Fibroblast of lung (primary cell): ENCODE results near the gene RABGAP1.

Experiments used
- CTCF ChIP-seq, 2 donors: IDR thresholded peaks in 1 of 2; conservative IDR thresholded peaks in 1 of 2; 1 replicate in 1 of 2; 2 replicates in 1 of 2; pipeline ENCODE4 v1.5.1; 2011 to 2012; ENCODE audit warnings: low read length in 2 of 2, control low read depth in 1 of 2, inconsistent platforms in 1 of 2, low read depth in 1 of 2, mild to moderate bottlenecking in 1 of 2
- EZH2 ChIP-seq: IDR thresholded peaks from 2 replicates; pipeline ENCODE4 v1.5.1; 2012; ENCODE audit warnings: low read length, control low read depth, mild to moderate bottlenecking; ENCODE audit errors: missing control alignments

DNA sequence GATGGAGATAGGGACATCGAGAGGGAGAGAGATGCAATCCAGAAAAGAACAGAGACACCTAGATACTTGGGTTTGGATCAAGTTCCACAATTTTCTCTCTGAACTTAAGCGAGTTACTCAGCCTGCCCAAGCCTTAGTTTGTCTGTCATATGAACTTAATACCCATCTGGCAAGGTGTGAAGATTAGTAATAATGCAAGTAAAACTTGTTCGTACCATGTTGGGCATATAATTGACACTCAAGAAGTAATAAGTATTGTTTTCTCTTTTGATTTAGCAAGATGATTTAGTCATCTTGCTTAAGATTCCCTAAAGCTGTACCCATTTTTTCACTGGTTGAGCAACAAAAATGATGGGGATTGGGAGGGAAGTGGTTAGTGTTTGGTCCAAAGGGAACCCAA is 7.5 kb downstream of the RABGAP1 start:
- no peak for TF ChIP-seq CTCF (conservative IDR thresholded peaks at IDR 0.05 in 1 of 2, IDR thresholded peaks at IDR 0.05 in 1 of 2; ENCODE audit: low read depth in 1 of 2, low read length in 2 of 2)
- no peak for TF ChIP-seq EZH2
